SK-N-DZ (cell line): ENCODE results near the gene CRELD2.

Experiments used
- DNase-seq: peaks from one replicate; pipeline ENCODE4 v3.0.0-alpha.2; 2015; ENCODE audit warnings: low spot score

CRELD2 gene

DNA sequence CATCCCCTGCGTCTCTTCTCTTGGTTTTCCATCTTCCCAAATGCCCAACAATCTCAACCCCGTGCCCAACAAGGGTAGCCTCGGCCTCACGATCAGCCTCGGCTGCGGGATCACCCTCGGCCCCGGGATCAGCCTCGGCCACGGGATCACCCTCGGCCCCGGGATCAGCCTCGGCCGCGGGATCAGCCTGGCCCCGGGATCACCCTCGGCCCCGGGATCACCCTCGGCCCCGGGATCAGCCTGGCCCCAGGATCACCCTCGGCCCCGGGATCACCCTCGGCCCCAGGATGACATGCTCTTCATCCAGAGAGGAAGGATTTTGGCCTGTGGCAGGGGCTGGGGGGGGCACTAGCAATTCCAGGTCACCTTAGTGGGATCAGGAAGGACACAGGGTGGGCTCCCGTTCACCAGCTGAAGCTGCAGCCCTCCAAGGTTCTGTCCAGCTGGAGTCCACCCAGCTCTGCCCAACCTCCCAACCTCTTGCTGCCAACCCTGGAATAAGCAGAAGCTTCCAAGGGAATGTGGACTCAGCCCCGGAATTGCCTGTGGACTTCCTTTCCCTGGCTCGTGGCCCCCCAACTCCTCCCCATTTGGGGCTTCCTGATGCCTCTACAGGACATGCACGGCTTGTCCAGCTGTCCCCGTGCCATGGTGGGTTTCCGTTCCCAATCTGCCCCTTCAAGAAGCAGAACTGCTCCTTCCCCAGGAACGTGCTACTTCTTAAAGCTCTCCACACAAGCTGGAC lies 6.4 kb upstream of the CRELD2 start:
- no peak for DNase-seq

GRCh38 chr22:49913026-49913425 lies 5.4 kb upstream of the CRELD2 start:
- no peak for DNase-seq

DNA sequence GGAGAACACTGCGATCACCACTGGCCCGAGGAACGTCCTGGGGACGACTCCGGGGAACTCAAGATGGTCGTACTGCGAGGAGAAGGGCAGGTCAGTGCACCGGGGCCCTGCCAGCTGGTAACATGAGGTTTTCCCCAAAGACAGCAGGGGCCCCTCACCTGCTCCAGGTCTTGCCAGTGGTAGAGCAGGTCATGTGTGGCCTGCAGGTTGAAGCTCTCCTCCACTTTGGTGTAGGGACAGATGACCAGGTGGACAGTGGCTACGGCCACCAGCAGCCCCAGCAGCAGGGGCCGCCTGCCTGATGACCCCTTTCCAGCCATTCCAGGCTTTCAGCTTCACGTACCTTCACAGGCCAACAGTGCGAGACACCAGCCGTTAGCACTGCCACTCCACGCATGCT lies 5.0 kb upstream of the CRELD2 start:
- DNase-seq = no peak

DNA sequence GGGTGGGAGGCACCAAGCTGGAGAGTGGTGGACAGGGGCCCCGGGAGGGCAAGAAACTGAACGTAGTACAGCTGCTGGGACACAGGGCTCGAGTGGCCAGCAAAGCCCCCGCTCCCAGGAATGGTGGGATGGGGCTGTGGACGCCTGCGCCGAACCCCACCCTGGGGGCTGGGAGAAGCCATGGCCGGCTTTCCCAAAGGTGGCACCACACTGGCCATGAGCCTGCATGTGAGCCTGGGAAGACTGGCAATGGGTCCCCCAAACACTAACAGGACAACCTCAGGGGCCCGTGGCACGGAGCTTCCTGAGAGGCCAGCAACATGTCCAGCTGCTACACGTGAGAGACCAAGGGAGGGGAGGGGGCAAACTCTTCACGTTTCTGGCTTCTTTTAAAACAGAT lies 4.2 kb upstream of the CRELD2 start:
- no peak for DNase-seq

DNA sequence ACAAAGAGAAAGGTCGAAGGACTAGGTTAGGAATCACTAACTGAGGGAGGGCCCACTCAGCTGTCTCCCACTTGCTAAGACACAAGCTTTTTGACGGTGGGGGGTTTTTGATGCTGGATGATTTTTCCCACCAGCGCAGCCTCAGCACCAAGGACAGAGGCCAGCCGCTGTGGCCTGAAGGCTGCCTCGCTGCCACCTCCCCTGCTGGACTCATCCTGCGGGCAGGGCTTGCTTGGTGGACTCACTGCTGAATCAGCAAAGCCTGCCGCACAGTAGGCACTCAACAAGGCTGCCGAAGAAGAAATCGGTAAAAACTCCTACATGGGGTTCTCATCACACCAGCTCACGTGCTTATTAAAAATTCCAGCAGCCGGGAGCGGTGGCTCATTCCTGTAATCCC lies 2.8 kb upstream of the CRELD2 start:
- no peak for DNase-seq

DNA sequence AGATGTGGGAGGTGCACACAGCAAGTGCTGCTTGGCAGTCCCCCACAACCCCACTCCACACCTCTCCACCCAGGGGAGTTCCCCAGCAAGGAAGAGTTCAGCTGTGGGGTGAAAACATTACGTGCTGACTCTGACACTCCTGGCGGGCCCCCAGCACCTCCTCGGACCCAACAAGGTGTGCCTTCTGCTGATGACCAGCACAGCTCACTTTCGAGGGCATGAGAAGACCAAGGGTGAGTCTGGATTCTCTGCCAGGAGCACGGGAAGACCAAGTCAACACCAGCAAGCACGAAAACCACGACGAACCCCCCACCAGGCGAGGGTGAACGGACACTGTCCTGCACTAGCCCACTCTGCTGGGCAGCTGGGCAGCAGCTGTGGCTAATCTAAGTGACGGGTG lies 1.6 kb upstream of the CRELD2 start:
- no peak for DNase-seq

- no peak for DNase-seq
Observed at GRCh38 chr22:49918911-49919881, 762 bp downstream of the CRELD2 start.

DNA sequence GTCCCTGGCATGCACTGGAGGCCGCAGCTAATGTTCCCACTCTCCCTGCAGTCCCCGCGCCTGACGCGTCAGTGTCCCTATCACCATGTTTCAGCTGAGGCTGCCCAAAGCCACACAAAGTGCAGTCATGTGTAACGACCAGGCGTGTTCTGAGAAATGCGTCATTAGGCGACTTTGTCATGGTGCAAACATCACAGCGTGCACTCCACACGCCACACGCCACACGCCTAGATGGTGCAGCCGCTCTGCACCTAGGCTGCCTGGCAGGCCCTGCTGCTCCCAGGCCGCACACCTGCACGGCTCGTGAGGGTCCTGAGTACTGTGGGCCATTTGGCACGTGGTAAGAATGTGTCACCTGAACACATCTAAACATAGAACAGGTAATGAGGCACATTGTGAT lies 2.4 kb downstream of the CRELD2 start:
- DNase-seq = no peak

DNA sequence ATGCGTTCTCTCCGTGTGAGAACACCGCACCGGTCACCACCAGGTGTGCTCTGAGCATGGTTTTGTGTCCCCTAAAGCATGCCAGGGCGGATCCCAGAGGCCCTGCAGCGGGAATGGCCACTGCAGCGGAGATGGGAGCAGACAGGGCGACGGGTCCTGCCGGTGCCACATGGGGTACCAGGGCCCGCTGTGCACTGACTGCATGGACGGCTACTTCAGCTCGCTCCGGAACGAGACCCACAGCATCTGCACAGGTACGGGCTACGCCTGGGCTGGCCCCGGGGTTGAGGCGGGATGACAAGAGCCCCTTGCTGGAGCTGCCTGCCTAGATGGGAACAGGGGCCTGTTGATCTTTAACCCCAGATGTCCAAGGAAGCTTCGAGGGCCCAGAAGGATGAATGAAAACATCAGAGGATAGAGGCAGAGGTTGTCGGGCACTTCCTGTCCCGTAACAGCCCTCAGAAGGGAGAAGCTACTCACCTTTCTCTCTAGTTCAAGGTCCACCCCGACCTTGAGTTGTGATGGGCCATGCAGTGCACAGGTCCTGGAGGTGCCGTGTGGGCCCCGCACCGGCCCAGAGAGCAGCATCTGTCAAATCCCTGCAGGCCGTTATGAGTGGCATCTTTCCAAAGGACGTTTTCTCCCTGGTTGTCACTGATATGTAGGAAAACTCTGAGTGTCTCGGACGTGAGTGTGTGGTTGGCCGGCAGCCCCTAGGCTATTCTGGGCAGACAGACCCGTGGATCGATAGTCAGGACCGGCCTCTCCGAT lies 3.3 kb downstream of the CRELD2 start:
- DNase-seq = no peak

GRCh38 chr22:49922484-49922883 lies 4.0 kb downstream of the CRELD2 start:
- no peak for DNase-seq

DNA sequence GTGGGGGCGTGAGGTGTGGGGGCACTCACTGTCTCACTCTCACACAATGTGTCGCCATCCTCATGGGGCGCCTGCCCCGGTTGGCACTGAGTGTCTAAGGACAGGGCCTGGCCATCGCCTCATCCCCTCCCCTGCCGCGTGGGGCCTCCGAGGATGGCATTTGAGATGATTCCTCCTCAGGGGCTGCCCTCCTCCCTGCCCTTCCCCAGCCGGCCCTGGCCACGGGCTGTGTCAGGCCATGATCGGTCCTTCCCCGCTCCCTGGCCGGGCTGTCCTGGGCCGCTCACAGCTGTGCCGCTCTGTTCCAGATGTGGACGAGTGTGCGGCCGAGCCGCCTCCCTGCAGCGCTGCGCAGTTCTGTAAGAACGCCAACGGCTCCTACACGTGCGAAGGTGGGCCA lies 4.5 kb downstream of the CRELD2 start:
- DNase-seq = no peak

- DNase-seq = no peak
Observed at GRCh38 chr22:49923445-49923844, 5.0 kb downstream of the CRELD2 start.

- no peak for DNase-seq
Observed at GRCh38 chr22:49924113-49924833, 5.8 kb downstream of the CRELD2 start.

DNA sequence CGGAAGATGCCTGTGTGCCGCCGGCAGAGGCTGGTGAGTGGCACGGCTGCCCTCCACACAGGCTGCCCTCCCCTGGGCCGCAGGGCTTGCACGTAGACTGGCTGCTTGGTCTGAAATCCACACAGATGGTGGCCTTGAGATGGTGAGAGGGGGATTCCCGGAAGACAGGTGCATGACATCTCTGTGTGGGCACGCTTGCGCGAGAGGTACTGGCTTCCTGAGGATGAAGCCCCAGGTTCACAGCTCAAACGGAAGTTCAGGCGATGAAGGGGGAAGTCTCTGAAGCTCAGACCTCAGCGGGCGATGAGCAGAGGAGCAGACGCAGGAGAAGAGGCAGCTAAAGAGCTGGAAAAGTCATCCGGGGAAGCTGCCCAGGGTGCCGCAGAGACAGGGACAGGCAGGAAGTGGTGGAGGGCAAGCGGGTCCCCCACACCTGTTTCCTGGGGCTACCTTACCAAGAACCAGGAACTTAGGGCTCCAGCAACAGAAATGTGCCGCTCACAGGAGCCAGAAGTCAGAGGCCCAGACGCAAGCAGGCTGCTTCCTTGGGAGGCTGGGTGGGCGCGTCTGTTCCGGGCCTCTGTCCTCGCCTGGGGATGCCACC lies 7.2 kb downstream of the CRELD2 start:
- no peak for DNase-seq

DNA sequence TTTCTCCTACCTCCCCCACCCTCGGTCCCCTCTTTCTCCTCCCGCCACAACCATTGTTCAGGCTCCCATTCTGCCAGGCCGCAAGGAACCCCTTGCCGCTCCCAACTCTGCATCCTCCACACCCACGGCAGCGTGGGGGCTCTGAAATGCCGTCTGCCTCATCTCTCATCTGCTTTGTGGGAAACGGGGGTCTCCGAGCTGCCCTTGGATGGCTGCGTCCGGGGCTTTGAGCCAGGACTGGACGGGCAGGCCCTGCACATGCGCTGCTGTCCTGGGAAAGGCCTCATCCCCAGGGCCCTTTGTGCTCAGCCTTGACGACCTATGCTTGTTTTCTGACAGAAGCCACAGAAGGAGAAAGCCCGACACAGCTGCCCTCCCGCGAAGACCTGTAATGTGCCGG lies 8.5 kb downstream of the CRELD2 start:
- DNase-seq = no peak

DNA sequence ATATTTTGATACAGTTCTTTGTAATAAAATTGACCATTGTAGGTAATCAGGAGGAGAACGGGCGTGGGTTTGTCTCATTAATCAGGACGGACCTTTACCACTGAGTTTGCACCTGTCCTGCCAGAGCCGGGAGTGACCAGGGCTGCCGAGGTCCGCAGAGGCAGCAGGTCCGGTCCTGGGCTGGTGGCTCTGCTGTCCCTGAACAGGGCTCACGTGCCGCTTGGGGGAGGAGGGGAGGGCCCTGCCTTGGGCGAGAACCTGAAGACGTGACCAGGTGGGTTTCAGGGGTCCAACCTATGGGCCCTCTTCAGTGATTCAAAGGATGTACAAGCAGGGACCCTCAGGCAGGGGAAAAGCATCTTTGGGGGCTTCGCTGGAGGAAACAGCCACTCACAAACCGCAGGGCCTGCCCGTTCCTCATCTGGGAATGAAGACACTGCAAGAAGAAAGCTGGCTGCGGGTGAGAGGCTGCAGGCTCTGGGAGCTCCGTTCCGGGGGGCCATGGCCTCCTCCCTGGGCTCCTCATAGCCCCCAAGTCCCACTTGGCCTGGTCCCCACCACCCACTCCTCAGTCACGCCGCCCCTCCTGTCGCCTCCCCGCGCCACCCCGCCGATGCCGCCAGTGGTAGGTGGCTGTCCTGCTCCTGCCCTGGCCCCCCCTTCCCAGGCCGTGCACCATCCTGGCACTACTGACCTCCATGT lies 9.2 kb downstream of the CRELD2 start:
- DNase-seq = no peak

- DNase-seq = no peak
Observed at GRCh38 chr22:49928185-49928495, 9.7 kb downstream of the CRELD2 start.

DNA sequence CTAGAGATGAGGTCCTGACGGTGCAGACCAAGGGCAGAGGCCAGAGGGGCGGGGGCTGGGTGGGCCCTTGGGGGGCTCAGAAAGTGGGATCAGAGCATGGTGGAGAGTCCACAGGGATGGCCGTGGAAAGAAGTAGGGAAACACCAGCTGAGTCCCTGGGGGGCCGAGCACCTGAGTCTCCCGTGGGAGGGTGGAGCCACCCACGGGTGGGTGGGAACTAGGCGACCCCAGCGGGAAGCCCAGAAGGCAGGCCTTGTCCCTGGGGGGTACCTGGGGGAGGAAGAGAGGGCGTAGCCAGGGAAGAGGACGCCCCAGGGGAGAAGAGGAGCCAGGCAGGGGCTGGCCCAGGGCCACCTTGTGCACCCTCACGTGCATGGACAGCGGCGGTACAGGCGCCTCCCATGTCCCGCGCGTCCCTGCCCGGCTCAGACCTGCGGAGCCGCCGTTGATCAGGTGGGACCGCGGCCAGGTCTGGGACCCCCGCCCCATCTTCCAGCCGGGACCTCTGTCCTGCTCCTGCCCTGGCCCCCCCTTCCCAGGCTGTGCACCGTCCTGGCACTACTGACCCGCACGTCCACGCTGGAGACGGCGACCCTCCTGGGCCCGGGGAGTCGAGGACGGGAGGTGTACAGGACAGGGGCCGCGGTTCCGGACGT lies 10.2 kb downstream of the CRELD2 start:
- no peak for DNase-seq

- no peak for DNase-seq
Observed at GRCh38 chr22:49929211-49929979, 11.0 kb downstream of the CRELD2 start.
